ENCODE results near the gene METTL23. TPM values are rescaled to one million over a fixed set of nuclear protein-coding genes. Genes with fewer than 3 reads are reported as not detected.
A peak's percentile ranks its signal among the peaks of the same experiment; 100 is the strongest.

METTL23 gene
- polyA plus RNA-seq, 3 donors = 37.9 to 71.3 (median 56.5) TPM

- H3K4me3 ChIP-seq (replicated peaks in 1 of 3; ENCODE audit: low read depth in 2 of 3, low read length in 3 of 3) = no peak overlapping the region
- no peaks in the 10 kb centered on the region for H4K20me1 ChIP-seq (ENCODE audit: insufficient read depth, low read length)
- H3K9ac ChIP-seq (ENCODE audit: insufficient read depth, low read length, poor library complexity, severe bottlenecking) = no peak overlapping the region
- H3K27me3 Mint-ChIP-seq (ENCODE audit: low read depth in 3 of 3) = no peaks in the 10 kb centered on the region
- H3K9me3 Mint-ChIP-seq = peaks cover 0 to 10% (median 0%) of the 10 kb centered on the region in 7 donors
- H3K79me2 ChIP-seq (ENCODE audit: insufficient read depth, low read length) = no peaks in the 10 kb centered on the region
- 87% methylated on average over 6 of the region's 12 CpGs for WGBS (ENCODE audit: insufficient coverage)
- H3K9me3 ChIP-seq (replicated peaks in 1 of 2; ENCODE audit: control insufficient read depth in 1 of 2, insufficient read depth in 1 of 2, low read length in 2 of 2) = peaks cover 0 to 1% of the 10 kb centered on the region in 2 donors
- TF ChIP-seq, protein P1, sequence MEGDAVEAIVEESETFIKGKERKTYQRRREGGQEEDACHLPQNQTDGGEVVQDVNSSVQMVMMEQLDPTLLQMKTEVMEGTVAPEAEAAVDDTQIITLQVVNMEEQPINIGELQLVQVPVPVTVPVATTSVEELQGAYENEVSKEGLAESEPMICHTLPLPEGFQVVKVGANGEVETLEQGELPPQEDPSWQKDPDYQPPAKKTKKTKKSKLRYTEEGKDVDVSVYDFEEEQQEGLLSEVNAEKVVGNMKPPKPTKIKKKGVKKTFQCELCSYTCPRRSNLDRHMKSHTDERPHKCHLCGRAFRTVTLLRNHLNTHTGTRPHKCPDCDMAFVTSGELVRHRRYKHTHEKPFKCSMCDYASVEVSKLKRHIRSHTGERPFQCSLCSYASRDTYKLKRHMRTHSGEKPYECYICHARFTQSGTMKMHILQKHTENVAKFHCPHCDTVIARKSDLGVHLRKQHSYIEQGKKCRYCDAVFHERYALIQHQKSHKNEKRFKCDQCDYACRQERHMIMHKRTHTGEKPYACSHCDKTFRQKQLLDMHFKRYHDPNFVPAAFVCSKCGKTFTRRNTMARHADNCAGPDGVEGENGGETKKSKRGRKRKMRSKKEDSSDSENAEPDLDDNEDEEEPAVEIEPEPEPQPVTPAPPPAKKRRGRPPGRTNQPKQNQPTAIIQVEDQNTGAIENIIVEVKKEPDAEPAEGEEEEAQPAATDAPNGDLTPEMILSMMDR (IDR thresholded peaks at IDR 0.05) = no peak
- H3K27me3 ChIP-seq (ENCODE audit: control insufficient read depth in 2 of 2, insufficient read depth in 2 of 2, low read length in 2 of 2) = no peaks in the 10 kb centered on the region
- H3K4me1 Mint-ChIP-seq = no peaks in the 10 kb centered on the region
- no peak overlapping the region for H3K4me3 Mint-ChIP-seq
- H3K36me3 ChIP-seq (replicated peaks in 1 of 2; ENCODE audit: control insufficient read depth in 1 of 2, insufficient read depth in 2 of 2, low read length in 2 of 2) = peaks cover 34 to 88% of the 10 kb centered on the region in 2 donors
- no peak overlapping the region for H2AFZ ChIP-seq (ENCODE audit: insufficient read depth, low read depth, low read length, poor library complexity, severe bottlenecking)
- H3K27ac Mint-ChIP-seq = peak overlapping the region in 2 of 7 donors; percentile 50 to 69
- no peaks in the 10 kb centered on the region for H3K4me1 ChIP-seq (ENCODE audit: control insufficient read depth in 1 of 2, insufficient read depth in 2 of 2, low read length in 2 of 2)
- no peak overlapping the region for H3K27ac ChIP-seq (ENCODE audit: low read depth in 1 of 2, low read length in 2 of 2)
- no peak overlapping the region for H3K4me2 ChIP-seq (replicated peaks; ENCODE audit: extremely low read depth, low read length, poor library complexity, severe bottlenecking)
- DNase-seq = no peak
- peaks cover 48 to 89% of the 10 kb centered on the region in 2 donors for H3K36me3 Mint-ChIP-seq
- intact Hi-C loops (cut with micrococcal nuclease) = no loop called here
Measured at GRCh38 chr17:76753061-76753961, 26.7 kb downstream of the METTL23 start.

GRCh38 chr17:76755285-76755684 is 28.6 kb downstream of the METTL23 start:
- Histone ChIP-seq H3K9me3 (replicated peaks in 1 of 2; ENCODE audit: control insufficient read depth in 1 of 2, insufficient read depth in 1 of 2, low read length in 2 of 2) (peaks cover 0 to 3% of the 10 kb centered on the region in 2 donors), H3K79me2 (ENCODE audit: insufficient read depth, low read length) (no peaks in the 10 kb centered on the region), H3K4me1 (ENCODE audit: control insufficient read depth in 1 of 2, insufficient read depth in 2 of 2, low read length in 2 of 2) (no peaks in the 10 kb centered on the region), H2AFZ (ENCODE audit: insufficient read depth, low read depth, low read length, poor library complexity, severe bottlenecking) (no peak overlapping the region), H3K4me2 (replicated peaks; ENCODE audit: extremely low read depth, low read length, poor library complexity, severe bottlenecking) (no peak overlapping the region), H3K4me3 (replicated peaks in 1 of 3; ENCODE audit: low read depth in 2 of 3, low read length in 3 of 3) (no peak overlapping the region), H3K27ac (ENCODE audit: low read depth in 1 of 2, low read length in 2 of 2) (no peak overlapping the region), H3K9ac (ENCODE audit: insufficient read depth, low read length, poor library complexity, severe bottlenecking) (no peak overlapping the region), H3K36me3 (replicated peaks in 1 of 2; ENCODE audit: control insufficient read depth in 1 of 2, insufficient read depth in 2 of 2, low read length in 2 of 2) (peaks cover 38 to 74% of the 10 kb centered on the region in 2 donors), H3K27me3 (ENCODE audit: control insufficient read depth in 2 of 2, insufficient read depth in 2 of 2, low read length in 2 of 2) (no peaks in the 10 kb centered on the region), H4K20me1 (ENCODE audit: insufficient read depth, low read length) (no peaks in the 10 kb centered on the region)
- no peaks in the 10 kb centered on the region for H3K4me1 Mint-ChIP-seq
- peaks cover 0 to 1% (median 0%) of the 10 kb centered on the region in 3 donors for H3K27me3 Mint-ChIP-seq (ENCODE audit: low read depth in 3 of 3)
- WGBS (ENCODE audit: insufficient coverage) = 88% methylated on average over 1 of the region's 2 CpGs
- TF ChIP-seq, protein P1 (IDR thresholded peaks at IDR 0.05) = no peak
- H3K4me3 Mint-ChIP-seq = no peak overlapping the region
- no peak for DNase-seq
- peaks cover 40 to 78% of the 10 kb centered on the region in 2 donors for H3K36me3 Mint-ChIP-seq
- intact Hi-C loops (cut with micrococcal nuclease) = no loop called here
- no peak overlapping the region for H3K27ac Mint-ChIP-seq
- peaks cover 0 to 11% (median 0%) of the 10 kb centered on the region in 7 donors for H3K9me3 Mint-ChIP-seq

Measured in CD14-positive monocyte (primary cell).